GM12864 (cell line): Measurements from ENCODE around the gene KCNIP1.

ENCODE experiments used
- DNase-seq: peaks from one replicate; pipeline ENCODE4 v3.0.0-alpha.2; 2011; ENCODE audit warnings: low read depth
- H3K4me3 ChIP-seq: 2 replicates; pipeline ENCODE4 v1.5.1; 2011; ENCODE audit warnings: mild to moderate bottlenecking, low read depth, low read length, control low read depth
- TF ChIP-seq, protein P1 (sequence below): IDR thresholded peaks from 2 replicates; pipeline ENCODE4 v1.5.1; 2011; ENCODE audit warnings: low read depth, mild to moderate bottlenecking, moderate library complexity, low read length, control low read depth, inconsistent platforms; ENCODE audit errors: missing control alignments

KCNIP1 gene

DNA sequence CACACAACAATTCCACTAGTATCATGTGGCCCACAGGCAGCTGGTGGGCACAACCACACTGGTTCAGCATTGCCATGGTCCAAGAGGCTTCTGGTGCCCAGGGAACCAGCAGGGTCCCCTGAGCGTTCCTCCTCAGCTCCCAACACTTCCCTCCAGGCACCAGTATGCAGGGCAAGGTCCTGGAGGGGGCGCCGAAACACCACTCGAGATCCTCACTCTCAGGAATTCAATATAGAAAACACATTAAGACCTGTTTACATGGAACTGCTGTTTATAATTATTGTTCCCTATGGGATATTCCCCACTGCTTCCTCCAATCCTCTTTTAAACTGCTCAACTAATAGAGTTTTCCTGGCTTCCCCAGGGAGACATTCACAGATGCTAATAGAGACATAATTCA lies 187.8 kb downstream of the KCNIP1 start:
- no peak for DNase-seq
- TF ChIP-seq, protein P1, sequence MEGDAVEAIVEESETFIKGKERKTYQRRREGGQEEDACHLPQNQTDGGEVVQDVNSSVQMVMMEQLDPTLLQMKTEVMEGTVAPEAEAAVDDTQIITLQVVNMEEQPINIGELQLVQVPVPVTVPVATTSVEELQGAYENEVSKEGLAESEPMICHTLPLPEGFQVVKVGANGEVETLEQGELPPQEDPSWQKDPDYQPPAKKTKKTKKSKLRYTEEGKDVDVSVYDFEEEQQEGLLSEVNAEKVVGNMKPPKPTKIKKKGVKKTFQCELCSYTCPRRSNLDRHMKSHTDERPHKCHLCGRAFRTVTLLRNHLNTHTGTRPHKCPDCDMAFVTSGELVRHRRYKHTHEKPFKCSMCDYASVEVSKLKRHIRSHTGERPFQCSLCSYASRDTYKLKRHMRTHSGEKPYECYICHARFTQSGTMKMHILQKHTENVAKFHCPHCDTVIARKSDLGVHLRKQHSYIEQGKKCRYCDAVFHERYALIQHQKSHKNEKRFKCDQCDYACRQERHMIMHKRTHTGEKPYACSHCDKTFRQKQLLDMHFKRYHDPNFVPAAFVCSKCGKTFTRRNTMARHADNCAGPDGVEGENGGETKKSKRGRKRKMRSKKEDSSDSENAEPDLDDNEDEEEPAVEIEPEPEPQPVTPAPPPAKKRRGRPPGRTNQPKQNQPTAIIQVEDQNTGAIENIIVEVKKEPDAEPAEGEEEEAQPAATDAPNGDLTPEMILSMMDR = no peak

DNA sequence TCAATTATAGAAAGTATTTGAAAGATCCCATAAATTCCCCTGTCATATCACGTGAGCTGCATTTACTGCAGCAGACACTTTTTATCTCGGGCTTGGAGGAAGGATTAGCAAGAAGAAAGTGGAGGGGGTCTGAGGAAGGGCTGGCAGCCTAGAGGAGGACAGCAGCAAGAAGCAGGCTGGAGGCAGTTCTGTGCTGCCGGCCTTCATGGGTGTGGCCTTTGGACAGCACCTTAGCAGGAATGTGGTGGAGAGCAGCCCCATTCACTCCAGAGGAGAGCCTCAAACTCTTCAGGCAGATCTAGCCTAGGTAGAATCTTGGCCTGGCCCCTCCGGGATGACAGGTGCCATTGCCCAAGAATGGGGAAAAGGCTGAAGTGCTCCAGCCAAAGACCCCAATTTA lies 189.9 kb downstream of the KCNIP1 start:
- H3K4me3 ChIP-seq = no peak overlapping the region
- TF ChIP-seq, protein P1 = no peak
- no peak for DNase-seq

More for the DNA sequence above, 187.8 kb downstream of the KCNIP1 start:
- H3K4me3 ChIP-seq = no peak overlapping the region

DNA sequence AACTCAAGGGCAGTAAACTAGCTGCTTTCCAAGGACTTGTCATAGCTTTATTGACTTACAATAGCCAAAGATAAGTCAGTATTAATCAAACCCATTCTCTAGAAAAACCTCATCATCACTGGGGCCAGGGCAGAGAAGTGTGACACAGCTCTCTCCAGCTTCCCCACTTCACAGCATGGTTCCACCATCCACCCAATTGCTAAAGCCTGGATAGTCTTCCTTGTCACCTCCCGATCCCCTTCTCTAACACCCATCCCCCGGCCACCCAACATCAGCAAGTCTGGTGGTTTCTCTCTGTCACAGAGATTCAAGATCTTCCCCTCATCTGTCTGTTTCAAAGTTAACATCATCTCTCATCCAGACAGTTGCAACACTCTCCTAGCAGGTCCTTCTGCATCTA lies 191.1 kb downstream of the KCNIP1 start:
- no peak overlapping the region for H3K4me3 ChIP-seq
- TF ChIP-seq, protein P1 = no peak
- no peak for DNase-seq

DNA sequence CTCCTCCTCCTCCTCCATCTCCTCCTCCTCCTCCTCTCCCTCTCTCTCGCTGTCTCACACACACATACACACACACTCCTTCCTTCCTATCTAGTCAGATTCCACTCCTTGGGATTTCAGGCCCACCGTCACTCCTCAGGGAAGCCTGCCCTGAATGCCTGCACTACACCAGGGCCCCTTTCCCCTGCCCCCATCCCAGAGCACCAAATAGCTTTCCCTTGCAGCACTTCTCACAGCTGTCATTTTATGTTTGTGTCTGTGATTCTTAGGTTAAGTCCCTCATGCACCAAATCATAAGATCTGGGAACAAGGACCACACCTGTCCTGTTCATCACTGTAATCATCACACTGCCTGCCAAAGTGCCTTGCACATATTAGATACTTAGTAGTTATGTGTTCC lies 193.2 kb downstream of the KCNIP1 start:
- TF ChIP-seq, protein P1 = no peak
- DNase-seq = no peak
- no peak overlapping the region for H3K4me3 ChIP-seq

DNA sequence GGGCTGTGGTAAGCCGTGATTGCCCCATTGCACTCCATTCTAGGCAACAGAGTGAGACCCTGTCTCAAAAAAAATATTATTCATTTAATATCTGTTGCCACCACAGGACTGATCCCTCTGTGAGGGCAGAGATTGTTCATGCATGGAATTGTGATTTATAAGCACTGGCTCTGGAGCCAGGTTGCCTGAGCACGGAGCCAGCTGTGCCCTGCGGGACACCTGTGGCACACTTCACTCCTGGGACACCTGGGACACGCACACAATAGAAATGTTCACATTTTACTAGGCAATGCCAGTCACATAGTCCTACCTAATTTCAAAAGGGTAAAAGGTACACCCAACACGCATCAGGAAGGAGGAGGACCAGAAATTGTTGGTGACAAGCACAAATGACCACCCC lies 196.7 kb downstream of the KCNIP1 start:
- TF ChIP-seq, protein P1 = no peak
- no peak for DNase-seq
- H3K4me3 ChIP-seq = no peak overlapping the region

DNA sequence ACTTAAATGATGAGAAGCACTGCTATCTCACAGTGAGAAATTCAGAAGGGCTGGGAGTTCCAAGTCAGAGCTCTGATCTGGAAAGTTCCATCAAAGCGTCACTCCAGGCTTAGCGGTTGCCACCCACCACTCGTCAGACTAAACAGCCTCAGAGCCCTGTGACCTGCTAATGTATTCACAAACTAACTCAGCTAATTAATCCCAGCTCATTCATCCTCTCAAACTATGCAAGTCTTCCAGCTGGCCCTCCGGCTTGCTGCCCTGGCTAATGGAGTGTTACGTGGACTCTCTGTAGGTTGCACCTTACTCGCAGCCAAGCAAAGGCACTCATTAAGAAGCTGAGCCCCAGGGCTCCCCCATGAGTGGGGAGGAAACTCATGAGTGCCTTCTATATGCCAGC lies 197.5 kb downstream of the KCNIP1 start:
- DNase-seq = no peak
- TF ChIP-seq, protein P1 = no peak
- no peak overlapping the region for H3K4me3 ChIP-seq

DNA sequence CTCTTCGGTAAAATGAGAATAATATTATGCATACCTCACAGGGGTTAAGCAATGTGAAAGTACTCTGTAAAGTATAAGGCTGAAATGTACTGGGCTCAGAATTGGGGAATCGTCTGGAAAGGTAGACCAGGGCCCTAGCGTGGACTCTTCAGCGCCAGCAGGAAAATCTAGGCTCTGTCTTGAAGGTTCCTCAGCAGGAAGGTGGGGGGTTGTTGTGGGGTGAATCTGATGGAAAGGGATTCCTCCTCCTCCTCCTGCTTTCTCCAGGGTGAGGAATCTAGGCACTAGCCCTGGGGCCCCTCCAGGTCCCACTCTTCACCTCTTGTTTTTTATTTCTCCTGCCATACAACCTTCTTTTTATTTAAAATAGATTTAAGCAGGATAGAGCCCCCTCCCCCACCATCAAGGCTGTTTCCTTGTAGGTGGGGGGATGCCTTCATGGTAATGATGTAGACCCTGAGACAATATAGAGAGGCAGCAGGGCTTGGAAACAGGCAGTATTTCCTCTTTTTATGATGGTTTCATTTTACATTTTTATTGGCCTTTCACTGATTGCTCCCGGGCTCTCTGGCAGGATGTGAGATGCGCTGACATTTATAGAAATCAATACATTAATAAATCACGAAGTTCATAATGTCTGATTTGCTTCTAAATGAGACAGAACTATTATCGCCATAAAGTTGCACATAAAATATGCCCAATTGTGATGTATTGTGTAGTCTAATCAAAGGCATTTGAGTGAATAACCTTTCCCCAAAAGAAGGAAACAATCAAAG lies 200.8 kb downstream of the KCNIP1 start:
- DNase-seq = no peak

More for the DNA sequence above, 200.8 kb downstream of the KCNIP1 start:
- H3K4me3 ChIP-seq = no peak overlapping the region
- TF ChIP-seq, protein P1 = no peak
